ENCODE measurements around the gene AXDND1. TPM values are rescaled to one million over a fixed set of nuclear protein-coding genes. Genes with fewer than 3 reads are reported as not detected.

The AXDND1 gene
- total and polyA plus RNA-seq, 12 donors: 0.03 to 0.17 (median 0.15) TPM; not detected in 8

GRCh38 chr1:179588425-179589024 is 222.8 kb downstream of the AXDND1 start:
- H3K27me3 ChIP-seq: peaks cover 15 to 68% (median 47%) of the 10 kb centered on the region in 7 donors
- intact Hi-C loops (cut with DNase I): no loop called here
- no peak overlapping the region for H3K4me3 ChIP-seq
- H3K27ac ChIP-seq: no peak overlapping the region
- ATAC-seq (no peak), DNase-seq (no peak)
- H3K36me3 ChIP-seq: no peaks in the 10 kb centered on the region
- peaks cover 0 to 3% (median 0%) of the 10 kb centered on the region in 11 donors for H3K9me3 ChIP-seq
- TF ChIP-seq, protein P1, sequence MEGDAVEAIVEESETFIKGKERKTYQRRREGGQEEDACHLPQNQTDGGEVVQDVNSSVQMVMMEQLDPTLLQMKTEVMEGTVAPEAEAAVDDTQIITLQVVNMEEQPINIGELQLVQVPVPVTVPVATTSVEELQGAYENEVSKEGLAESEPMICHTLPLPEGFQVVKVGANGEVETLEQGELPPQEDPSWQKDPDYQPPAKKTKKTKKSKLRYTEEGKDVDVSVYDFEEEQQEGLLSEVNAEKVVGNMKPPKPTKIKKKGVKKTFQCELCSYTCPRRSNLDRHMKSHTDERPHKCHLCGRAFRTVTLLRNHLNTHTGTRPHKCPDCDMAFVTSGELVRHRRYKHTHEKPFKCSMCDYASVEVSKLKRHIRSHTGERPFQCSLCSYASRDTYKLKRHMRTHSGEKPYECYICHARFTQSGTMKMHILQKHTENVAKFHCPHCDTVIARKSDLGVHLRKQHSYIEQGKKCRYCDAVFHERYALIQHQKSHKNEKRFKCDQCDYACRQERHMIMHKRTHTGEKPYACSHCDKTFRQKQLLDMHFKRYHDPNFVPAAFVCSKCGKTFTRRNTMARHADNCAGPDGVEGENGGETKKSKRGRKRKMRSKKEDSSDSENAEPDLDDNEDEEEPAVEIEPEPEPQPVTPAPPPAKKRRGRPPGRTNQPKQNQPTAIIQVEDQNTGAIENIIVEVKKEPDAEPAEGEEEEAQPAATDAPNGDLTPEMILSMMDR (IDR thresholded peaks at IDR 0.05): no peak
- 80 to 81% methylated on average over 18 of the region's 18 CpGs for WGBS, 2 donors
- peaks cover 0 to 19% (median 8%) of the 10 kb centered on the region in 9 donors for H3K4me1 ChIP-seq

DNA sequence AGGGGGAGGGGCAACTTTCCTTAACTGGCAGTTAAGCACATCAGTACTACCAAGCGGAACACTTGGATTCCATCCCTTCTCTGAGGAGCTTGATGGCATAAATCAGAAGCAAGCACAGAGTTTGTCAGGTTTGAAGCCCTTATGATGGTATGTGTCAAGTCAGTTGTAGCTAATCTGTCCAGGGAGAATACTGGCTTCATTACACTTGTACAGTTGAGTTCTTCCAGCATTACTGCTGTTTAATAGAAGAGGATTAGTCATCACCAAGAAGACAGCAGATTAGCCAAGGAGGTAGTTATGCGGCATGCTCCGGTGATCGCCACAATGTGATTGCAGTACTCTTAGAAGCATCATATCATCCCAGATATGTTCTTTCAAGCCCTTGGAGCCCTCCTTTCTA is 223.7 kb downstream of the AXDND1 start:
- no peaks in the 10 kb centered on the region for H3K36me3 ChIP-seq
- peaks cover 0 to 3% (median 0%) of the 10 kb centered on the region in 11 donors for H3K9me3 ChIP-seq
- H3K27me3 ChIP-seq: peaks cover 15 to 71% (median 53%) of the 10 kb centered on the region in 7 donors
- WGBS, 2 donors: 86 to 88% methylated on average over 4 of the region's 4 CpGs
- H3K4me1 ChIP-seq: peaks cover 0 to 19% (median 8%) of the 10 kb centered on the region in 9 donors
- DNase-seq: no peak
- no peak overlapping the region for H3K4me3 ChIP-seq
- ATAC-seq: no peak
- intact Hi-C loops (cut with DNase I): no loop called here
- TF ChIP-seq, protein P1 (IDR thresholded peaks at IDR 0.05): no peak
- H3K27ac ChIP-seq: no peak overlapping the region

DNA sequence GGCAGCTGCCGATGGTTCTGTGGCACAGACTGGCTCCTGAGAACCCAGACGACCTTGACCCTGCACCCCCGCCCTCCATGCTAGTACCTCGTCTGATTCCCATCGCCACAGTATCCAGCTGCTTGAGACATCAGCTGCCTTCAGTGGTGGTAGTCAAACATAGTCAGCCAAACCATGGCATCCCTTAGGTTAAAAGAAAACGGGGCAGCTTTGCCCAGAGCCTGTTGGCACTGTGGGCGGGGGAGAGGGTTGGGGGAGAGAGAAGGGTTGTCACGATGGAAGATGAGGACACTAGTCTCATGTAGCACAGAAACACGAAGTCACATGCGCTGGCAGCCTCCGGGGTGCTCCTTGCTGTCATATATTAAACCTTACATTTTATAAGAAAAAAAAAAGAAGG is 224.9 kb downstream of the AXDND1 start:
- peaks cover 0 to 3% (median 0%) of the 10 kb centered on the region in 11 donors for H3K9me3 ChIP-seq
- DNase-seq (no peak), ATAC-seq (no peak)
- H3K27me3 ChIP-seq: peaks cover 15 to 68% (median 46%) of the 10 kb centered on the region in 7 donors
- 85 to 91% methylated on average over 11 of the region's 11 CpGs for WGBS, 2 donors
- peaks cover 0 to 16% (median 8%) of the 10 kb centered on the region in 9 donors for H3K4me1 ChIP-seq
- H3K36me3 ChIP-seq: no peaks in the 10 kb centered on the region
- intact Hi-C loops (cut with DNase I): no loop called here
- H3K4me3 ChIP-seq: no peak overlapping the region
- H3K27ac ChIP-seq: no peak overlapping the region
- TF ChIP-seq, protein P1 (IDR thresholded peaks at IDR 0.05): no peak

DNA sequence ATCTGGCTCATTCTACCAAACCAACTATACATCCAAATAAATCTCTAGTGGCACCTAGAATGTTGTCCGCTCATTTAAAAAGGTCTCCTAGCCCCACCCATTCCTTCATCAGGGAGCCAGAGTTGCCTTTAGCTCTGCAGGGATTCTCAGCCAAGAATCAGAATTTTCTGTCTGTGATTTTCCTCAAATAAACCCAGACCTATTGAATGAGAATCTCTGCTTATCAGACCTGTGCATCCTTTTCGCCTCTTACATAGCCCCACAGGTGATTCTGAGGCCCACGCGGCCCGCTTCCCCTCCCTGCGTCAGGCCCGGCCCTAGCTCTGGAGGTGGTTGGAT is 225.5 kb downstream of the AXDND1 start:
- 29 to 33% methylated on average over 7 of the region's 7 CpGs for WGBS, 2 donors
- ATAC-seq: no peak
- intact Hi-C loops (cut with DNase I): no loop called here

More for the DNA sequence above, 225.5 kb downstream of the AXDND1 start:
- H3K27ac ChIP-seq: no peak overlapping the region
- no peaks in the 10 kb centered on the region for H3K36me3 ChIP-seq
- TF ChIP-seq, protein P1 (IDR thresholded peaks at IDR 0.05): no peak
- peaks cover 0 to 3% (median 0%) of the 10 kb centered on the region in 11 donors for H3K9me3 ChIP-seq
- peaks cover 0 to 11% (median 8%) of the 10 kb centered on the region in 9 donors for H3K4me1 ChIP-seq
- no peak for DNase-seq
- H3K27me3 ChIP-seq: peaks cover 15 to 62% (median 42%) of the 10 kb centered on the region in 7 donors
- H3K4me3 ChIP-seq: no peak overlapping the region

Measured in heart right ventricle (tissue), 16 donors.